Measurements from ENCODE around the gene SLC35F1. TPM values are rescaled to one million over a fixed set of nuclear protein-coding genes. Genes with fewer than 3 reads are reported as not detected.

Gene SLC35F1
- total and polyA plus RNA-seq, 9 of the 15 experiments (the other 6 are each of a cell fraction or from before 2014, with no cell fraction given), result 0.03 to 0.06 TPM; not detected in 7

- in situ Hi-C loops (cut with MboI) (no loop called here), intact Hi-C loops (cut with micrococcal nuclease) (no loop called here)
- no peaks in the 10 kb centered on the region for H4K20me1 ChIP-seq (replicated peaks; ENCODE audit: control insufficient read depth, insufficient read depth, low read length)
- H3K79me2 ChIP-seq (ENCODE audit: control insufficient read depth, insufficient read depth, low read length), result no peaks in the 10 kb centered on the region
- TF ChIP-seq GTF2B (IDR thresholded peaks at IDR 0.05; ENCODE audit: extremely low read depth, insufficient read length), result no peak
- no peak for TF ChIP-seq PHF20 (IDR thresholded peaks at IDR 0.05; ENCODE audit: partially characterized antibody)
- TF ChIP-seq FOS (IDR thresholded peaks at IDR 0.05; ENCODE audit: extremely low read depth, insufficient read length), result no peak
- no peak for TF ChIP-seq ZNF384 (IDR thresholded peaks at IDR 0.05; ENCODE audit: low read depth, low read length)
- no peak for TF ChIP-seq PTRF (tag; IDR thresholded peaks at IDR 0.05)
- no peak for TF ChIP-seq HINFP (tag; conservative IDR thresholded peaks at IDR 0.05; ENCODE audit: low read depth)
- TF ChIP-seq NR4A1 (CRISPR knock-in tag; IDR thresholded peaks at IDR 0.05), result no peak
- no peak for TF ChIP-seq NR4A1 (tag; IDR thresholded peaks at IDR 0.05)
- no peak for TF ChIP-seq MECOM (CRISPR knock-in tag; IDR thresholded peaks at IDR 0.05)
- TF ChIP-seq ZSCAN32 (CRISPR knock-in tag; IDR thresholded peaks at IDR 0.05), result no peak
- no peaks in the 10 kb centered on the region for H3K36me3 ChIP-seq (ENCODE audit: control insufficient read depth, insufficient read depth, low read length)
- ChIA-PET POLR2A (interaction anchor here (0.7 kb wide), 1 partner anchor 105 kb away, joined by 4 read pairs; no protein-coding TSS in a partner anchor), CTCF (ENCODE audit: low intra/inter-chr PET ratio) (no interaction called here)
- H3K4me2 ChIP-seq (ENCODE audit: insufficient read depth, low read length), result no peak overlapping the region
- H3K27me3 ChIP-seq (ENCODE audit: control insufficient read depth in 2 of 2, insufficient read depth in 2 of 2, low read length in 2 of 2), result no peaks in the 10 kb centered on the region
- no peaks in the 10 kb centered on the region for H3K4me1 ChIP-seq (replicated peaks in 1 of 2; ENCODE audit: control insufficient read depth in 2 of 2, insufficient read depth in 2 of 2, low read length in 2 of 2)
- no peaks in the 10 kb centered on the region for H3K9me3 ChIP-seq (replicated peaks; ENCODE audit: control insufficient read depth, insufficient read depth, low read depth, low read length)
- WGBS (ENCODE audit: insufficient coverage, low coverage, missing lambda C conversion rate), result 0% methylated on average over 5 of the region's 5 CpGs
- FAIRE-seq (no peak), ATAC-seq (no peak), DNase-seq (ENCODE audit: extremely low read depth in 1 of 4, low spot score in 3 of 4) (no peak)
- H3K9me1 ChIP-seq (ENCODE audit: control insufficient read depth, insufficient read depth, low read length), result no peaks in the 10 kb centered on the region
- H3K27ac ChIP-seq (ENCODE audit: extremely low read depth, low read depth, low read length), result no peak overlapping the region
- no peak overlapping the region for H3K9ac ChIP-seq (ENCODE audit: insufficient read depth in 1 of 2, low read depth in 2 of 2, low read length in 2 of 2)
- H2AFZ ChIP-seq (ENCODE audit: low read depth, low read length), result no peak overlapping the region
- no peak overlapping the region for H3K4me3 ChIP-seq
- BruUV-seq (replicated peaks), result no TSS peak
Measured at GRCh38 chr6:117956386-117956785, 49.3 kb downstream of the SLC35F1 start.
